Skeletal muscle tissue (tissue), 4 donors: ENCODE measurements around the gene ITGA3. TPM values are rescaled to one million over a fixed set of nuclear protein-coding genes. Genes with fewer than 3 reads are reported as not detected.
"Not testable (repeated sequence)": the region's sequence is repeated elsewhere in the genome, so short reads cannot be mapped to it uniquely, and the experiment has no call there.

ENCODE experiments used
- H3K27ac ChIP-seq: one replicate; pipeline ENCODE4 v1.7.0; 2013; ENCODE audit warnings: mild to moderate bottlenecking, low read depth, low read length, inconsistent platforms
- H3K27me3 ChIP-seq, 3 donors: one replicate each; pipeline ENCODE4 v1.7.0; 2013; ENCODE audit warnings: low read length in 3 of 3; ENCODE audit not compliant: control insufficient read depth in 3 of 3, insufficient read depth in 3 of 3
- H3K36me3 ChIP-seq, 3 donors: one replicate each; pipeline ENCODE4 v1.7.0; 2013; ENCODE audit warnings: low read length in 3 of 3; ENCODE audit not compliant: control insufficient read depth in 3 of 3, insufficient read depth in 3 of 3
- H3K4me1 ChIP-seq, 3 donors: one replicate each; pipeline ENCODE4 v1.7.0; 2013; ENCODE audit warnings: low read length in 3 of 3, mild to moderate bottlenecking in 3 of 3; ENCODE audit not compliant: control insufficient read depth in 3 of 3, insufficient read depth in 3 of 3
- H3K4me3 ChIP-seq, 3 donors: one replicate each; pipeline ENCODE4 v1.7.0; 2013; ENCODE audit warnings: low read length in 3 of 3
- H3K9ac ChIP-seq, 3 donors: one replicate each; pipeline ENCODE4 v1.7.0; 2013; ENCODE audit warnings: low read length in 3 of 3, mild to moderate bottlenecking in 3 of 3, moderate library complexity in 2 of 3, low read depth in 1 of 3
- H3K9me3 ChIP-seq, 3 donors: one replicate each; pipeline ENCODE4 v1.7.0; 2013; ENCODE audit warnings: low read length in 3 of 3; ENCODE audit not compliant: control insufficient read depth in 3 of 3
- total RNA-seq: library from RNA; depleted of rRNA; stranded (reverse); fragments of >200 nt; gene quantifications from one replicate; pipeline ENCODE4 v1.2.3, GENCODE V29; 2014
- donor health status: Osteomylitis.

ITGA3 gene
- total RNA-seq, 1 donor from 2014 or later = 27.7 TPM

DNA sequence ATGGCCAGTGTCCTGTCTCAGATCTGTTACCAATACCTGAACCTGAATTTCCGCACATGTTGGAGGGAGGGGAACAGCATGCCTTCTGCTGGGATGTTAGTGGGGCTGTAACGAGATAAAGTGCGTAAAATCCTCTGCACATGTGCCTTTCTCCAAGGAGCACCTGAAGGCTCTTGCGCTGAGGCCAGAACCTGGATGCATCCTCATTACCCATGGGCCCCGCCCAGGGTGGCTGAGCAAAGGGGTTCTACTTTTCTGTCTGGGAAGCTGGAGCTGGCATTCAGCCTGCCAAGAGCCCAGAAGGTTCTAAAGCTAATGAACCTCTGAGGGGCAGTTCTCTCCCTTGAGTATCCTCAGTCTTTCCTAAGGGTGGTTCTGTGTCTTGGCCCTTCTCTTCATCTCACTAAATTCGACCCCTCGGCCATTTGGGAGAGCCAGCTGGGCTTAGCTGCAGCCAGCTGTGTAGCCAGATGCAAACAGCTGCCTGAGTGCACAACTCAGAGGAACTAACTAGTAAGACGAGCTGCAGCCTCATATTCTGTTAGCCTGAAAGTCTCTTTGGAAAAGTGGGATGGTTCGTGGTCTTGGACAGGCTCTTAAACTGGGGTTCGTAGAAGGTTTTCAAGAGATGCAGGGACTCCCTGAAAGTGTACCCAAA is 2.5 kb downstream of the ITGA3 start:
- H3K9me3 ChIP-seq = no peaks in the 10 kb centered on the region
- peaks cover 77 to 83% (median 79%) of the 10 kb centered on the region in 3 donors for H3K4me1 ChIP-seq
- H3K9ac ChIP-seq = peak overlapping the region in 2 of 3 donors; percentile 65 to 84
- H3K36me3 ChIP-seq = no peaks in the 10 kb centered on the region
- H3K27ac ChIP-seq = peak overlapping the region; percentile 91
- H3K4me3 ChIP-seq = peak overlapping the region; percentile 20 to 78 (median 22)
- H3K27me3 ChIP-seq = no peaks in the 10 kb centered on the region

DNA sequence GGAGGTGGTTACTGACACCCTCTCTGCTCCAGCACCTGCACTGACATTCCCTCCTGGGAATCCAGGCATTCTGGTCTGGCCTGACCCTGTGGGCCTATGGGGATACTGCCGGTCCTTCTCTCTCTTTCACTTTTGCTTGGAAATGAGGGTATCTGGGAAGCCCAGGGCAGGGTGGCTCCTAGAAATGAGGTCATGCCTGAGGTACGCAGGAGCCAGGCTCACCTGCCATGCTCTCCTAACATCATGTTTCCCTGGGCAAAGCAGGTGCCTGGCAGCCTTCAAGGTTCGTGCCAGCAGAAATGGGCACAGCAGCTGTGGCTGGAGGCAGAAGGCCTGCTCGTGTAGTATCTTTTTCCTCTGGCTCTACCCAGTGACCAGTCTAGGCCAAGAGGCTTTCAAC is 3.3 kb downstream of the ITGA3 start:
- H3K27ac ChIP-seq = peak overlapping the region; percentile 91
- H3K9me3 ChIP-seq = no peaks in the 10 kb centered on the region
- no peaks in the 10 kb centered on the region for H3K36me3 ChIP-seq
- peak overlapping the region; percentile 44 to 84 (median 65) for H3K9ac ChIP-seq
- H3K4me3 ChIP-seq = peak overlapping the region; percentile 25 to 49 (median 41)
- H3K4me1 ChIP-seq = peaks cover 84 to 91% (median 85%) of the 10 kb centered on the region in 3 donors
- no peaks in the 10 kb centered on the region for H3K27me3 ChIP-seq

DNA sequence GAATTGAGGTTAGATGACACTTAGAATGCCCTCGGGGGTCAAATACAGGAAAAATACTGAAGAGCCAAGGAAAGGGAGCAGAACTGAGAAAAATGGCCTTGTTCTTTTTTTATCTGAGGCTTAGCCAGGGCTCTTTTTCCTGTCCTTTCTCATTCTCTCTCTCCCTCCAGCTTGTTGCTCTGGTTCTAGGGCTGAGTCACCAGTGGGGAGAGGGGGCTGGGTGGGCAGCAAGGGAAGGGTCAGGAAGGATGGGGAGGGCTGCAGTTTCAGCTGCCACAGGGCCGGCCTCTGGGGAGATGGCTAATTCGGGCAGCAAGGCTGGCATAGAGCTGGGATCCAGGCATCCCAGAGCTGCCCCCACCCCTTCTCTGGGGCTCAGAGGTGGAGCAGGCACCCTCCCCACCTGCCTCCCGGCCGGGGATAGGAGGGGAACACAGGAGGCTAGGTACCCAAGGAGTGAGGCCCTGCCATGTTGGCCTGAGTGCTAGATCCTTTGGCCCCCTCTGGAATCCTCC is 3.9 kb downstream of the ITGA3 start:
- Histone ChIP-seq H3K27me3 (no peaks in the 10 kb centered on the region), H3K9ac (peak overlapping the region; percentile 65 to 84 (median 65)), H3K36me3 (no peaks in the 10 kb centered on the region), H3K9me3 (no peaks in the 10 kb centered on the region), H3K27ac (peak overlapping the region; percentile 91), H3K4me3 (peak overlapping the region; percentile 15 to 54 (median 49)), H3K4me1 (peaks cover 90 to 94% (median 90%) of the 10 kb centered on the region in 3 donors)

DNA sequence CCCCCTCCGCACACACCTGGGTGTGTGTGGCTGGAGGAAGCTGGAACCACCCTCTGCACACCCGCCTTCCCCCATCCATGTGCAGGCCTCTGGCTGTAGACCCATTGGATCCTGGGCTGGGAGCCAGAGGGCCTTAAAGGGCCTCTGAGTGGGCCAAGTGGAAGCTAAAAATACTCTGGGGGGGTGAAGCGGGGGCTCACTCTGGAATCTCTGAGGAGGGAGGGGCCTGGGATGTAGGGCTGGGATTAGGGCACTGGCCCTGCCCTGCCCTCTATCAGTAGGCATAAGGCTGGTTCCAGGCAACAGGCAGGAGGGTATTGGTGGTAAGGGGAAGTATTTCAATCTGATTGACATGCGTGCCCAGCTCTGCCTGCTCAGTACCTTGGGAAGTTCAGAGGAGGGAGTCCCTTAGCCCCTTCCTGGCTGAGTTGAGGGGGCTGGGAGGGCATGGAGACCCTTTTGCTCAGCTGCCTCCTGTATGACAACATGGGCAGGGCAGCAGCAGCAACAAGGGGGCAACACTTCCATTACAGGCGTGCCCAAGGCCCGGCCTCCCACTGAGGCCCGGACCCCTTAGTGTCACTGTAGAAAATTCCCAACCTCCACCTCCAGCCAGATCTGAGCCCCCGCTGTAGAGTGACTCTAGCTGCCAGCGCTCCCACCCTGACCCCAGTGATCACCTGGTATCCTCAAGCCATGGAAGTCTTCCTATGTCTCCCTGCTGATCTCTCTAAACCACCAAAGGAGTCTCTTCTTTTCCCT is 5.2 kb downstream of the ITGA3 start:
- Histone ChIP-seq H3K4me3 (peak overlapping the region; percentile 49 to 58 (median 56)), H3K4me1 (peaks cover 91 to 95% (median 92%) of the 10 kb centered on the region in 3 donors)

DNA sequence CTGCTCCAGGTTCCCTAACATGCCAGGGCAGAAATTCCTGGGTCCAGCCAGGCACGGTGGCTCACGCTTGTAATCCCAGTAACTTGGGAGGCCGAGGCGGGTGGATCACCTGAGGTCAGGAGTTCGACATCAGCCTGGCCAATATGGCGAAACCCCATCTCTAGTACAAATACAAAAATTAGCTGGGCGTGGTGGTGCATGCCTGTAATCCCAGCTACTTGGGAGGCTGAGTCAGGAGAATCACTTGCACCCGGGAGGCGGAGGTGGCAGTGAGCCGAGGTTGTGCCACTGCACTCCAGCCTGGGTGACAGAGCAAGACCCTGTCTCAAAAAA is 5.8 kb downstream of the ITGA3 start:
- not testable (repeated sequence) for H3K27me3 ChIP-seq, H3K36me3 ChIP-seq, H3K9me3 ChIP-seq
- Histone ChIP-seq H3K27ac (peak overlapping the region; percentile 91), H3K4me3 (peak overlapping the region; percentile 31 to 58 (median 56)), H3K4me1 (peaks cover 92 to 96% (median 92%) of the 10 kb centered on the region in 3 donors), H3K9ac (peak overlapping the region; percentile 80 to 82 (median 80))

More for the DNA sequence above, 5.2 kb downstream of the ITGA3 start:
- Histone ChIP-seq H3K9ac (peak overlapping the region; percentile 80 to 84 (median 80)), H3K36me3 (no peaks in the 10 kb centered on the region), H3K9me3 (no peaks in the 10 kb centered on the region), H3K27ac (peak overlapping the region; percentile 91), H3K27me3 (no peaks in the 10 kb centered on the region)

DNA sequence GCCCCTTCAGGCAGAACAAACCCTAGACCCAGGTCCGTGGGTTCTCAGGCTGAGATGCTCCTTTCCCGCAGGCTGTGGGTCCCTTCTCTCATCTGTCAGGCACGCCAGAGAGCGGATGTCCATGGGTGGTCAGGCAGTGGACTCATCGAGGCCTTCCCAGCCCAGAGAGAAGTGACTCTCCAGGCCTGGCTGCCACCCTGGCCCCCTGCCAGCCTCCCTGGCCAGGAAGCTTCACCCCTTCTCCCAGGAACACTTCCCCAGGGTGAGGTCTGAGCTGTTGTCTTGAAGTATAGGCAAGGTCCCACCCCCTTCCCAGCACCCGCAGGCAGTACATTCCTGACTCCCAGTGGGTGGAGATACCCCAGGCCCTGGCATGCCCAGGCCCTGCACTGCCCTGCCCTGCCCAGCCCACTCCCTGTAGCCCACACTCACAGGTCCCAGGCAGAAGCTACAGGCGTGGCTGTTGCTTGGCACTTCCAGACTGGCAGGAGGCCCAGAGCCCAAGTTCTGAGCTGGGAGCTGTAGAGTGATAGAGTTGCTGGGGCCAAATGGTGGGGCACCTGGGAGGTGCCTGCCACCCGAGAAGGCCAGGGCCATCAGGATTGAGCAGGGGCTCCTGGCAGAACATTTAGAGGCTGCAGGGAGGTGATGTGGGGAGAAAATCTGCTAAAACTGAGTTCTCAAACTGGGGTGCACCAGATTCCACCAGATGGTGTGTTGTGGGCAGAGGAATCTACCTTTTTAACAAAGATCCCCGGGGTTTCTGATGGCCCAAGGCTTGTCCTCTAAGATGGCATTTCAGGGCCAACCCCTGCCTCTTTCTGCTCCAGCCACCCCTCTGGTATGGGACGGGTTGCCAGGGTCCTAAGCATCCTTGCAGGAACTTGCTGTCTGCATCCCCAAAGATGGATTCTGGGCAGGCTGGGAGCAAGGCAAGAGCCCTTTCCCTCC is 6.7 kb downstream of the ITGA3 start:
- H3K9ac ChIP-seq = peak overlapping the region; percentile 76 to 82 (median 80)
- peaks cover 92 to 96% (median 92%) of the 10 kb centered on the region in 3 donors for H3K4me1 ChIP-seq
- H3K27ac ChIP-seq = peak overlapping the region; percentile 91
- H3K9me3 ChIP-seq = no peaks in the 10 kb centered on the region
- H3K36me3 ChIP-seq = no peaks in the 10 kb centered on the region
- peak overlapping the region; percentile 30 to 59 (median 41) for H3K4me3 ChIP-seq
- no peaks in the 10 kb centered on the region for H3K27me3 ChIP-seq

DNA sequence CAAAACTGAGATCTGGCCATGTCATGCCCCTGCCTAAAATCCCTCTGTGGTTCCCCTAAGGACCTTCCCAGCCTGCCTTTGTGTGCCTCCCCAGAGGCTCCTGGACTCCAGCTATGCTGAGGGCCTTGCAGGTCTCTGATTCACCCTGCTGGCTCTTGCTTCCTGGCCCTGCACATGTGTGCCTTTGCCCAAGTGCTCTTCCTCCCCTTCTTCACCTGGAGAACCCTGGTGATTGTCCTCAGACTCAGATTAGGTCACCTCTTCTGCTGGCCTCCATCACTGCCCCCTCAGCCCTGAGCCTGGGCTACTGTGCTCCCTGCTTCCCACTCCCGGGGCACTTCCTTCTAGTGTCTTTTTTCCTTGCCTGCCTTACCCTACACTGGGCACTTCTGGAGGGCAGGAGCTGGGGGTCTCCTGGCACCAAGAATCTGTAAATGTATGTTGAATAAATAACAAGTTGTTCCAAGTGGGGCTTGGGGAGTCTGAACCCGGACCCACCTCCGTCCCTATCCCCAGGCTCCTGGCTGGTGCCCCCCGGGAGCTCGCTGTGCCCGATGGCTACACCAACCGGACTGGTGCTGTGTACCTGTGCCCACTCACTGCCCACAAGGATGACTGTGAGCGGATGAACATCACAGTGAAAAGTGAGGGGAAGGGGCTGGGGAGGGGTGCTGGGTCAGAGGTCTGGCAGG is 7.8 kb downstream of the ITGA3 start:
- Histone ChIP-seq H3K27ac (peak overlapping the region; percentile 91), H3K9ac (peak overlapping the region; percentile 28 to 82 (median 43)), H3K4me3 (no peak overlapping the region), H3K36me3 (no peaks in the 10 kb centered on the region), H3K4me1 (peaks cover 84 to 94% (median 90%) of the 10 kb centered on the region in 3 donors), H3K27me3 (no peaks in the 10 kb centered on the region), H3K9me3 (no peaks in the 10 kb centered on the region)

DNA sequence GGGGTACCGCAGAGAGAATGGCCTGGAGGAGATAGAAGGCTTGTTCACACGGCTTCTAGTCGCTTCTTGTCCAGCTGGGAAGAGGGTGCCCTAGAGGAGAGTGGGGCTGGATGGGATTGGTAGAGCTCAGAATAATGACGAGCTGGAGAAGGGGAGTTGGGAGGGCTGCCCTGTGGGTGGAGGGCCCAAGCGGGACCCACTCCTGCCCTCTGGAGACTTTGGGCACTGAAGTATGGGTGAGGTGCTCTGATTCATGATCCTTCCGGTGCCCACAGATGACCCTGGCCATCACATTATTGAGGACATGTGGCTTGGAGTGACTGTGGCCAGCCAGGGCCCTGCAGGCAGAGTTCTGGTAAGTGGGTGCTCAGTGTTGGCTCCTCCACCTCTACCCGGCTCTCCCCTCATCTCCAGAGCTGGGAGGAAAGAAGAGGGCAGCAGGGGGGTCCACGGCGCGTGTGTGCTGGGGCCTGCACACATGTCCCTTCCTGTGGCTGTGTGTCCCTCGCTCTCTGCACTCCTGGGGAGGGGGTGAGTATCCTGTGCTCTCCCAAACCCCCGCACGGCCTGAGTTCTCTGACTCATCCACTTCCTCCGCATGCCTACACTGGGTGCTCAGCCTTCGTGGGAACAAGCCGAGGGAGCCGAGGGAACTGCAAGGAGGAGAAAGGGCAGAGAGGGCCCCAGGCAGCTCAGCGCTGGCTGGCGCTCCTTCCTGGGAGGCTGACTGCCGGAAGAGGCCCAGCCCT is 8.5 kb downstream of the ITGA3 start:
- no peaks in the 10 kb centered on the region for H3K27me3 ChIP-seq
- no peaks in the 10 kb centered on the region for H3K36me3 ChIP-seq
- peak overlapping the region in 1 of 3 donors; percentile 69 for H3K9ac ChIP-seq
- peak overlapping the region; percentile 91 for H3K27ac ChIP-seq
- no peak overlapping the region for H3K4me3 ChIP-seq
- H3K9me3 ChIP-seq = no peaks in the 10 kb centered on the region
- H3K4me1 ChIP-seq = peaks cover 77 to 87% (median 83%) of the 10 kb centered on the region in 3 donors
